Colonic mucosa (tissue), 4 donors: ENCODE data around the gene TLL2. TPM values are rescaled to one million over a fixed set of nuclear protein-coding genes. Genes with fewer than 3 reads are reported as not detected.
A peak's percentile ranks its signal among the peaks of the same experiment; 100 is the strongest.

Experiments used
- DNase-seq: peaks from one replicate; pipeline ENCODE4 v3.0.0-alpha.2; 2020
- H3K27ac ChIP-seq: fragments of 200-600 bp; one replicate; pipeline ENCODE4 v1.8.0; 2021
- H3K27me3 ChIP-seq: fragments of 200-600 bp; one replicate; pipeline ENCODE4 v1.8.0; 2021
- H3K36me3 ChIP-seq: fragments of 200-600 bp; one replicate; pipeline ENCODE4 v1.8.0; 2021
- H3K4me1 ChIP-seq: fragments of 200-600 bp; one replicate; pipeline ENCODE4 v1.8.0; 2021; ENCODE audit warnings: mild to moderate bottlenecking
- H3K4me3 ChIP-seq: fragments of 200-600 bp; one replicate; pipeline ENCODE4 v1.8.0; 2021
- H3K9ac ChIP-seq, 2 donors: one replicate each; pipeline ENCODE4 v1.7.0; 2013; ENCODE audit warnings: control low read depth in 2 of 2, low read depth in 2 of 2, low read length in 2 of 2
- H3K9me3 ChIP-seq: fragments of 200-600 bp; one replicate; pipeline ENCODE4 v1.8.0; 2021
- CTCF ChIP-seq: fragments of 200-600 bp; IDR thresholded peaks from one replicate; pipeline ENCODE4 v1.8.0; 2022; ENCODE audit warnings: antibody characterized with exemption, mild to moderate bottlenecking
- intact Hi-C: fragments of 100-400 bp; cut with DNase I; formaldehyde crosslinking; loops from one replicate; pipeline ENCODE4 v1.14.1; 2022
- total RNA-seq, 2 donors: library from RNA; stranded (reverse); fragmentation: NEBNext Ultra II Directional in 1 of 2; extraction: Animal tissue kit (Norgen Biotek cat#: 25700) in 1 of 2; gene quantifications; one replicate each; pipeline ENCODE4 v1.2.1, GENCODE V29; 2021
- donor health status: healthy.
- donor health status: DM: no; HTN: no; CAD: no.
- donor health status: DM: no; HTN: no; CAD: no.

The TLL2 gene
- total RNA-seq, 2 donors from 2014 or later: 0.30 to 0.45 TPM

- Histone ChIP-seq H3K9me3 (no peaks in the 10 kb centered on the region), H3K4me3 (no peak overlapping the region), H3K9ac (no peak overlapping the region), H3K27me3 (no peaks in the 10 kb centered on the region), H3K36me3 (no peaks in the 10 kb centered on the region), H3K4me1 (no peaks in the 10 kb centered on the region), H3K27ac (no peak overlapping the region)
- no peak for TF ChIP-seq CTCF
- intact Hi-C loops: no loop called here
- DNase-seq: no peak
Measured at GRCh38 chr10:96374004-96374403, 139.7 kb downstream of the TLL2 start.

GRCh38 chr10:96371356-96371755 lies 142.4 kb downstream of the TLL2 start:
- DNase-seq: no peak
- Histone ChIP-seq H3K36me3 (no peaks in the 10 kb centered on the region), H3K9ac (no peak overlapping the region), H3K9me3 (no peaks in the 10 kb centered on the region), H3K27ac (no peak overlapping the region), H3K4me3 (no peak overlapping the region), H3K4me1 (no peaks in the 10 kb centered on the region), H3K27me3 (no peaks in the 10 kb centered on the region)
- intact Hi-C loops: no loop called here
- no peak for TF ChIP-seq CTCF

- Histone ChIP-seq H3K27ac (no peak overlapping the region), H3K36me3 (no peaks in the 10 kb centered on the region), H3K9ac (no peak overlapping the region), H3K4me3 (no peak overlapping the region), H3K9me3 (no peaks in the 10 kb centered on the region), H3K4me1 (no peaks in the 10 kb centered on the region), H3K27me3 (no peaks in the 10 kb centered on the region)
- TF ChIP-seq CTCF: peak; percentile 79
- intact Hi-C loops: no loop called here
- peak; percentile 51 for DNase-seq
Measured at GRCh38 chr10:96370584-96371157, 143.1 kb downstream of the TLL2 start.

GRCh38 chr10:96369890-96370583 lies 143.7 kb downstream of the TLL2 start:
- H3K9ac ChIP-seq: no peak overlapping the region
- H3K4me1 ChIP-seq: no peaks in the 10 kb centered on the region
- no peaks in the 10 kb centered on the region for H3K9me3 ChIP-seq
- H3K36me3 ChIP-seq: no peaks in the 10 kb centered on the region
- H3K27me3 ChIP-seq: no peaks in the 10 kb centered on the region
- no peak for DNase-seq
- no peak for TF ChIP-seq CTCF
- H3K4me3 ChIP-seq: no peak overlapping the region
- no peak overlapping the region for H3K27ac ChIP-seq
- intact Hi-C loops: no loop called here

GRCh38 chr10:96368971-96369370 lies 144.8 kb downstream of the TLL2 start:
- DNase-seq: no peak
- Histone ChIP-seq H3K4me1 (no peaks in the 10 kb centered on the region), H3K27ac (no peak overlapping the region), H3K9me3 (no peaks in the 10 kb centered on the region), H3K9ac (no peak overlapping the region), H3K27me3 (no peaks in the 10 kb centered on the region), H3K4me3 (no peak overlapping the region), H3K36me3 (no peaks in the 10 kb centered on the region)
- intact Hi-C loops: no loop called here
- TF ChIP-seq CTCF: no peak
